Activated naive CD4-positive, alpha-beta T cell treated with anti-CD3 and anti-CD28 coated beads, Interleukin-2, amount 50 U/mL, for 16 hours (primary cell): ENCODE measurements around the gene PMM2.
"Not testable (repeated sequence)": the region's sequence is repeated elsewhere in the genome, so short reads cannot be mapped to it uniquely, and the experiment has no call there.

Experiments
- DNase-seq: peaks from one replicate; pipeline ENCODE4 v3.0.0-alpha.2; 2020

PMM2 gene

DNA sequence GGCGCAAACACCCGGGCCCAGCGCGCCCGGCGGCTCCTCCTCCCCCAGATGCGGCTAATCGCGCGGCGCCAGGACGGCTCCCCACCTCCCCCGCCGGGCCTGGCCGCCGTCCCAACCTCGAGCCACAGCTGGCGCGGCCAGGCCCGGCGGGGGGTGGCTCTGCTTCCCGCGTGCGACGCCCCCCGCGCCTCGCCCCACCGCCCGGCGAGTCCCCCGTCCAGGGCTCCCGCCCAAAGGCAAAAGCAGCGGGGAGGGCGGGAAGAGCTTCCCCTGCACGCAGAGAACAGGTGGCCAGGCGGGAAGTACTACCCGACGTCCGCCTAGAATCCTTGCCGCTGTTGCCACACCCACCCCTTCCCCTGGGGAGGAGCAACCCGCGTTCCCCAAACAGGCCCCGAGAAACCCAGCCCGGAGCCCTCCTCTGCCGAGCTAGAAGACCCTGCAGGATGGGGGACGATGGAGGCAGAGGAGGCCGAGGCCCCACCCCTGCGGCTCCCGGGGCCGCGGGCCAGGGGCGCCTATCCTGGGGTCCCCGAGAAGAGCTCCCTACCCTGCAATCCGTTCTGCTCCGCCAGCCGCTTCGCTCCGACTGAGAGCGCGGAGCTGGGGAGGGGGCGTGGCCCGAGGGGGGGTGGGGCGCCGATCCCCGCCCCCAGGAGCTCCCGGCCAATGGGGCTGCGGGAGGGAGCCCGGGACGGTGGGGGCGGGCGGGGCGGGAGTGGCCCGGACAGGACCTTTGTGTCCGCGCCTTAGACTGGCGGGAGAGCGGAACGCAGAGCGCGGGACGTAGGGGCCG is 71.0 kb downstream of the PMM2 start, which contains the start of gene CARHSP1:
Gene CARHSP1, minus strand, starts transcription at position 591 of the 796 bp plus-strand sequence. CDS start 9,678 bp downstream, outside the sequence.
- DNase-seq, result peak; percentile 84

DNA sequence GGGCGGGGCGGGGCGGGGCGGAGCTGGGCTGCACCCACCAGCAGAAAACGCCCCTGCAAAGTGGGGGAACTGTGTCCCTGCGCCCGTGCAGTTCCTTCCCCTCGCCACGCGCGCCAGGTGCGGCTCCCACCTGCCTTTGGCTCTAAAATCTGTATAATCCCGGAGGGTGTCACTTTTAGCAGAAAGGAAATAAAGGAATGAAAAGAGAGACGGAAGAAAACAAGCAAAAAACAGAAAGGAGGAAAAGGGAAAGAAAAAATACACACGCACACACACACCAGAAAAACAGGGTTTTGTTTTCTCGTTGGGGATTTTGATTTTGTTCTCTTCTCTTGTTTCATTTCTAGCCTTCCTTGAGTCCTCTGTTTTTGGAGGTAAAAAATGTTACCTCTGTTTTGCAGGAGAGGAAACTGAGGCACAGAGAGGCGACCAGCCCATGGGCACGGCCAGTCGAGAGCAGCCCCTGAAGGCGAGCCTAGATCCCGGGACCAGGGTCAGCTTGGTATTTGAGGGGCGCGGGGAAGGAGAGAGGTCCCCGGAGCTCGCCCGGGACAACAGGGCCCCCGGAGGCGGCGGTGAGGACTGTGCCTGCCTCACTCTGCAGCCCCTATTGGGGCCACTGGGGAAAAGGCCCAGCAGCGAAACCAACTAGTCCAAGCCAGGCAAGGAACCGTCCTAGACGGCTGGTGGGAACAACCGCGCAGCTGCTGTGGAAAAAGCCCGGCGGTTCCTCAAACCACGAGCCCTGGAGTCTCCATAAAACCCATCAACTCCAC is 71.8 kb downstream of the PMM2 start:
- no peak for DNase-seq

DNA sequence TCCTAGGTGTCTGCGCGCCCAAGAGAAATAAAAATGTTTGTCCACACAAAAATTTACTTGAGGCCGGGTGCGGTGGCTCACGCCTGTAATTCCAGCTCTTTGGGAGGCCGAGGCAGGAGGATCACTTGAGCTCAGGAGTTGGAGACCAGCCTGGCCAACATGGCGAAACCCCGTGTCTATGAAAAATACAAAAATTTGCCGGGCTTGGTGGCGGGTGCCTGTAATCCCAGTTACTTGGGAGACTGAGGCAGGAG is 72.3 kb downstream of the PMM2 start:
- not testable (repeated sequence) for DNase-seq

DNA sequence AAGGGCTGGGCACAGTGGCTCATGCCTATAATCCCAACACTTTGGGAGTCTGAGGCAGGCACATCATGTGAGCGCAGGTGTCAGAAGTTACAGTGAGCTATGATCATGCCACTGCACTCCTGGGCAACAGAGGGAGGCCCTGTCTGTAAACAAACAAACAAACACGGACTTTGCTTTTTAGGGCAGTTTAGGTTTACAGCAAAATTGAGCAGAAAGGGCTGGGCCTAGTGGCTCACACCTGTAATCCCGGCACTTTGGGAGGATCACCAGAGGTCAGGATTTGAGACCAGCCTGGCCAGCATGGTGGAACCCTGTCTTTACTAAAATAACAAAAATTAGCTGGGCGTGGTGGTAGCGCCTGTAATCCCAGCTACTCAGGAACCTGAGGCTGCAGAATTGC is 74.4 kb downstream of the PMM2 start:
- DNase-seq, result no peak

DNA sequence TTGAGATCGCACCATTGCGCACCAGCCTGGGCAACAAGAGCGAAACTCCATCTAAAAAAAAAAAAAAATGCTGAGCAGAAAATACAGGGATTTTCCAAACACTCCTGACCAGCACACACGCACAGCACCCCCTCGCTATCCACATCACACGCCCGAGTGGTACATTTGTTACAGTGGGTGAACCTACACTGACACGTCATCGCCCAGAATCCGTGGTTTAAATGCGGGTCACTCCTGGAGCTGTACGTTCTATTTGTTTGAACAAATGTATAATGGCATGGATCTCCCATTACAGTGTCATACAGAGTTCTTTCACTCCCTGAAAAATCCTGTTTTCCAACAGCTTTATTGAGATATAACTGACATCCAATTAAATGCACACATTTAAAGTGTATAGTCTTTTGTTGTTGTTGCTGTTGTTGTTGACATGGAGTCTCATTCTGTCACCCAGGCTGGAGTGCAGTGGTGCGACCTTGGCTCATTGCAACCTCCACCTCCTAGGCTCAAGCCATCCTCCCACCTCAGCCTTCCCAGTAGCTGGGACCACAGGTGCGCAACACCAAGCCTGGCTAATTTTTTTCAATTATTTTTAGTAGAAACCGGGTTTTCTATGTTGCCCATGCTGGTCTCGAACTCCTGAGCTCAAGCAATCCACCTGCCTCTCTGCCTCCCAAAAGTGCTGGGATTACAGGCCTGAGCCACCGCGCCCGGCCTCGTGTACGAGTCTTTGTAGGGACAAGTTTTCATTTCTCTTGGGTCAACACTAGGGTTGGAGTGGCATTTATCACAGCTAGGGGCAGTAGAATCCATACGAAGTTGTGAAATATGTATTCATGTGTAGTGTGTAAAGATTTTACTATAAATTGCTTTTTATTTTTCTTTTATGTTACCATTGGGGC is 75.6 kb downstream of the PMM2 start:
- no peak for DNase-seq

DNA sequence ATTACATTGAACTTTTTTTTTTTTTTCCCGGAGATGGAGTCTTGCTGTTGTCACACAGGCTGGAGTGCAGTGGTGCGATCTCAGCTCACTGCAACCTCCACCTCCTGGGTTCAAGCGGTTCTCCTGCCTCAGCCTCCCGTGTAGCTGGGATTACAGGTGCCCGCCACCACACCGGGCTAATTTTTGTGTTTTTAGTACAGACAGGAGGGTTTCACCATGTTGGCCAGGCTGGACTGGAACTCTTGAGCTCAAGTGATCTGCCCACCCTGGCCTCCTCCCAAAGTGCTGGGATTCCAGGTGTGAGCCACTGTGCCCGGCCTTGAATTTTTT is 76.2 kb downstream of the PMM2 start:
- DNase-seq, result not testable (repeated sequence)

DNA sequence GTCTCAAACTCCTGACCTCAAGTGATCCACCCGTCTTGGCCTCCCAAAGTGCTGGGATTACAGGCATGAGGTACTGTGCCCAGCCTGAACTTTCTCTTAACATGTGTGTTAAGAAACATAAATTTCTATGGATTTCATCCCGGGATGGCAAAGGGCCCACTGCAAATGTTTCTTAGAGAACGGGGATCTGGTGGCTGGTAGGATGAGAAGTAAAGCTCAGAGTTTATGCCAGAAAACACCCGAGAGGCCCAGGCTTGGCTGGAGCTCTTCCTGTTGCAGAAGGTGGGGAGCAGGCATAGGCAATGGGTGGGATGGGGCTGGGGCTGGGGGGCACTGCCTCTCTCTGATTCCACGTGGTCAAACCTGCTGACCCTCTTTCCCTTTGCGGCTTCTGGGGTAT is 76.7 kb downstream of the PMM2 start:
- no peak for DNase-seq

DNA sequence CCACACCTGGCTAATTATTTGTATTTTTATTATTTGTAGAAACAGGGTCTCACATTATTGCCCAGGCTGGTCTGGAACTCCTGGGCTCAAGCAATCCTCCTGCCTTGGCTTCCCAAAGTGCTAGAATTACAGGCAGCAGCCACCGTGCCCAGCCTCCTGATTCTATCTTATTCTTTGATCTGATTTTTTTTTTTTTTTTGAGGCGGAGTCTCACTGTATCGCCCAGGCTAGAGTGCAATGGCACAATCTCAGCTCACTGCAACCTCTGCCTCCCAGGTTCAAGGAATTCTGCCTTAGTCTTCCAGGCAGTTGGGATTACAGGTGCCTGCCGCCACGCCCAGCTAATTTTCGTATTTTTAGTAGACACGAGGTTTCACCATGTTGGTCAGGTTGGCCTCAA is 77.7 kb downstream of the PMM2 start:
- DNase-seq, result not testable (repeated sequence)

DNA sequence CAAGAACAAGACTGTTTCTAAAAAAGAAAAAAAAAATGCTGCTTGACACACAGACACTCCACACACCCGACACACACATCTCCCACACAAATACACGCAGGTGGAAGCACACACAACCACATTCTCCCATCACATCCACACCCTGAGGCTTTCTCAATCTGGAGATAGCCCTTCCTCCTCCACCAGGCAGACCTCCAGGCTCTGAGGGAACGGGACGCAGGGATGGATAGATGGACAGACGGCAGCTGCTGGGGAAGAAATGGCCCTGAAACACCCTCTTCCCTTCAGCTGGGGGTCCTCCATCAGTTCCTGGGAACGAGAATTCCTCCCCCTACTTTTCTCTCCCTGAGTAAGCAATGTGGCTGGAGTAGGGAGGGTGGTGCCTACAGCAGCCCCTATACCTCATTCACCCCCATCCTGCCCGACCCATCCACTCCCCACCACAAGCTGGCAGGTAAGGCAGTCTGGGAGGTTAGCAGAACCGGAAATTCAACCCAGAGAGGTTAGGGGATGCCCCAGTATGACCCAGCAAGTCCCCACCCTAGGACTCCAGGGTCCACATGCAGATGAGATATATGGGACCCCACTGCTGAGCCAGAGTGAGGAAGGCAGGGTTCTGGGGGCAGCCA is 80.4 kb downstream of the PMM2 start:
- no peak for DNase-seq

DNA sequence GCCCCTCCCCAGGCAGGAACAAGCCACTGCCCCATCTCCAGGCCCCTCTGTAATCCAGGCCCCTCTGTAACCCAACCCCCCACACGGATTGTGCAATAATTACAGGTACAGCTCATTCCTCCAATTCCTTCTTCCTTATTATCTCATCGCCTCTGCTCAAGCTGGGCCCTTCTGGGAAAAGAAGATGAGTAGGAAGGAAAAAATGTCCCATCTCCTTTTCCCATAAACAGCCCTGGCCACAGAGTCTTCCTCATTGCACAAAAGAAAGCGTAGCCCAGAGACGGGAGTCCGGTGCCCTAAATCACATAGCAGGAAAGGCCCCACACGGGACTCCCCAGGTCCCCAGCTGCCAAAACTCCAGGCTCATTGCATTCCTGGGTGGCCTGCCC is 80.9 kb downstream of the PMM2 start:
- no peak for DNase-seq

DNA sequence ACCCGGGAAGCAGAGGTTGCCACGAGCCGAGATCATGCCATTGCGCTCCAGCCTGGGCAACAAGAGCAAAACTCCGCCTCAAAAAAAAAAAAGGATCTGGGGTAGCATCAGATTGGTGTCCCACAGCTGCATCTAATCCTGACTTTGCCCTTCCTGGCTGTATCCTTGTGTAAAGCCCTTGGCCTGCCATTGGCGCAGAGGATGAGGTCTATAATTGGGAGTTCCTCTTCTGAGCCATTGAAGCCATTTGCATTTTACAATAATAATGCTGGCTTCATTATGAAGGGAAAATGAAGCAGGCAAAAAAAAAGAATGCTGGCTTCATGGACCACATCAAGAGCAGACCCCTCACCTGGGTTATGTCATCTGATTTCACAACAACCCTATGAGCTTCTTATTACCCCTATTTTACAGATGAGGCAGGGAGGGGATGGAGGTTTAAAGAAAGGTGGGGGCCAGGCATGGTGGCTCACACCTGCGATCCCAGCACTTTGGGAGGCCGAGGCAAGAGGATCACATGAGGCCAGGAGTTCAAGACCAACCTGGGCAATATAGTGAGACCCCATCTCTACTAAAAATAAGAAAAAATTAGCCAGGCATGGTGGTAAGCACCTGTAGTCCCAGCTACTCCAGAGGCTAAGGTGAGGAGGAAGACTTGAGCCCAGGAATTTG is 83.3 kb downstream of the PMM2 start:
- no peak for DNase-seq

DNA sequence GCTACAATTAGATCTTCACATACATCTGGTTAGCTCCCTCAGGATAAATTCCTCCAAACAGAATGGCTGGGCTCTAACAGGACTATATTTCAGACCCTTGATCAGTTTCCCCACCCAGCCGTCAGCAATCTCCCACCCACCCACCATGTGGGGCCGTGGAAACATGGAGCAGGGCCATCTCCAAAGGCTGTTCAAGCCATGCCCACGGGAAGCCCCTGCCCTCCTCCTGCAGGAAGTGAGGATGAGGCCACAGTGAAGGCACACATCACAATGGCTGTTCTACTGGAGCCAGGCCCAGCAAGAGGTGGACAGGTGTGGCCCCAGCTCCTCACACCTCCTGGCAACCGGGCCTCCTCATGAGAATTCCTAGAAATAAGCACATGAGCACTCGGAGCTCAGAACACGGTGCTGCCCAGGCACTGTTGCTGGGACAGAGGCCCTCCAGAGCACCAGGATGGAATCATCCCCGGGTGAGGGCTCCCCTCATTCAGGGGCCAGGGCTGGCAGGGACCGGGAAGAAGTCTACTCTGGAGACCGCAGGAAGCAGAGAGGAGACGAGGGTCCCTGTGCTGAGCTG is 84.5 kb downstream of the PMM2 start, which contains the start of gene LITAFD:
Gene LITAFD, plus strand, starts transcription at position 311 of the 577 bp plus-strand sequence. CDS start 2,005 bp downstream, outside the sequence.
- no peak for DNase-seq

DNA sequence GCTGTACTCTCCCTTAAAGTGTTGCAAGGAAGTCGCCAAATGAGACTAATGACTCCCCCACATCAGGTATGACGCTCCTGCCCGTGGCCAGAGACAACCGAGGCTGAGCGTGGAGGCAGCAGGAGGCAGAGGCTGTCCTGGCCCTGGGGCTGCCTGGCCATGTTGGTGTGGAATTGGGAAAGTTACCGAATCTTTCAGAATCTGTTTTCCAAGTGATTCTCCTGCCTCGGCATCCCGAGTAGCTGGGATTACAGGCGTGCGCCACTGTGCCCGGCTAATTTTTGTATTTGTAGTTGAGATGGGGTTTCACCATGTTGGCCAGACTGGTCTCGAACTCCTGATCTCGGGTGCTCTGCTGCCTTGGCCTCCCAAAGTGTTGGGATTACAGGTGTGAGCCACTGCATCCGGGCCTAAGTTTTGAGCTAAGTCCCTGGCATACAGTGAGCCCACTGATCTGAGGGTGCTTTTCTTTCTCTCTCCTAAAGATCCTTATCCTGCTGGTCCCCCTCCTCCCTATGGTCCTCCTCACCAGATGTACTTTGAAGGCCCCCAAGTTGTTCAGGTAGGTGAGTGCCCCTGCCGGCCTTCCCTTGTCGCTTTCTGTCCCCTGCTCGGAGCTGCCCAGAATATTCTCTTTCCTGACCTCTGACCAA is 85.2 kb downstream of the PMM2 start:
- no peak for DNase-seq

DNA sequence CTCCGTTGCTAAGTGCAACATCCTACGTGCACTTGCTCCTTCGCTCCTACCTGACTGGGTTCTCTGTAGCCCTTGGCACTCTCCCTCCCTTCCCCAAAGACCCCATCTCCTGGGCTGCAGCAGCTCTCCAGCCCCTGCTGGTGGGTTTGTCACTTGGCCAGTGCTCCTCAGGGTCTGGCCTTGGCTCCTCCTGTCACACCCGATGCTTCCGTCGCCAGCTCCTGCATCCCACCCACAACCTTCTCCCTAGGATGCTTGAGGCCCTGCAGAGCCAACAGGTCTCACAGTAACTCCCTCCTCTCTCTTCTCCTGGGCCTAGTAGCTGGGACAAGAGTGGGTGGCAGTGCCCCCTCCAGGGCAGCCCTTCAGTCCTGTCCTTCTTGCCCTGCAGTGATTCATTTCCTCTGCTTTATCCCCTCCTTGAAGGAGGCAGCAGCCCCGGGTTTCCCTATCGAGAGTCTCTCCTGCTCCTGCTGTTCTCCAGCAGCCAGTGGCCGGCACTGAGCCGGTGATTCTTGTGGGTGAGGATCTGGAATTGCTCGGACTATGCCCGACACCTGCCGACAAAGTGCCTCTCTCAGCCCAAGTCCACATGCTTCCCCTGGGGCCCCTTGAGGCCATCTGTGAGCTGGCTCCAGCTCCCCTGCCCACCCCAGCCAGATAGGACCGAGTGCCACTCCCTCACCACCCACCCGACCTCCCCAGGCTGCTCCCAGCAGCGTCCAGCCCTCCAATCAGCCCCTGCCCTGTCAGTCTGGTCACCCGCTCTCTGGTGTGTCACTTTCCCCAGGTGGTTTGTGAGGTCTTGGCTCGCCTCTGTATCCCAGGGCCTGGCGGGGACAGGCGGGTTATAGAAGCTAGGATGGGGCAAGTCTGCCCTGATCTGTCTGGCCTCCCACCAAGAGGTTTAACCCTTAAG is 88.3 kb downstream of the PMM2 start:
- no peak for DNase-seq

DNA sequence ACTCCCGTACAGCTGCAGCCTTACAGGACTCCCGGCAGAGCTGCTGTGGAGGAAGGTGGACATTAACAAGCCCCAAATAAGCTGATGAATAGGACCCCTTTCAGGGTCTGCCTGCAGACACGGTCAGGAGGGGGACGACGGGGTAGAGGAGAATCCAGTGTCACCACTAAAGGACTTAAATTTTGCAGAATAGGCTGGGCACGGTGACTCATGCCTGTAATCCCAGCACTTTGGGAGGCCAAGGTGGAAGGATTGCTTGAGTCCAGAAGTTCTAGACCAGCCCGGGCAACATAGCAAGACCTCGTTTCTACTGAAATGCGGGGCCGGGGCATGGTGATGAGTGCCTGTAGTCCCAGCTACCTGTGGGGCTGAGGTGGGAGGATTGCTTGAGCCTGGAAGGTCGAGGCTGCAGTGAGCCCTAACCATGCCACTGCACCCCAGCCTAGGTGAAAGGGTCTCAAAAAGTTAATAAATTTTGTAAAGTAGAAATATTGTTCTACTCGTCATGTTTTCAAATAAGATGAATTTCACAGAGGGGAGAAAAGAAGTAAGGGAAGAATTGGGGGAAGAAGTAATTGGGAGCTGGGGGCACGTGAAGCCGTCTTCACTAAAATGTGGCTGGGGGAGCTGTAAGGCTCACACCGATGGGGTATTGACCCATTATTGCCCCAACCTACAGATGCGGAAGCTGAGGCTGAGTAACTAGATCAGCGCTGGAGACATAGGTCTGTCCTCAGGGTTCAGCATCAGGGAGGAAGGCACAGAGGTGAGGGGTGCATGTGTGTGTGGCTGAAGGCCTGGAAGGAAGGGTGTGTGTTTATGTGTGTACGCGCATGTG is 89.2 kb downstream of the PMM2 start:
- no peak for DNase-seq

DNA sequence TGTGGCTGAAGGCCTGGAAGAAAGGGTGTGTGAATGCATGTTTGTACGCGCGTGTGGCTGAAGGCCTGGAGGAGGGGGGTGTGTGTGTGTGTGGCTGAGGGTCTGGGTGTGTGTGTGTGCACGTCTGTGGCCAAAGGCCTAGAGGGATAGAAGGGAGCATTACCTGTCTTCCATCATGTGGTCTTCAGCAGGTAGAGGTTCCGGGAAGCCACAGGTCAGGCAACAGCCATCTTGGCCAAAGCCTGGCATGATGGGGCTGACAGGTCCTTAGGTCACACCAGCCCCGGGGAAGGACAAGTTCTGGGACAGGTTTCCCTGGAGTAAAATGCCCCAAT is 89.8 kb downstream of the PMM2 start:
- no peak for DNase-seq

DNA sequence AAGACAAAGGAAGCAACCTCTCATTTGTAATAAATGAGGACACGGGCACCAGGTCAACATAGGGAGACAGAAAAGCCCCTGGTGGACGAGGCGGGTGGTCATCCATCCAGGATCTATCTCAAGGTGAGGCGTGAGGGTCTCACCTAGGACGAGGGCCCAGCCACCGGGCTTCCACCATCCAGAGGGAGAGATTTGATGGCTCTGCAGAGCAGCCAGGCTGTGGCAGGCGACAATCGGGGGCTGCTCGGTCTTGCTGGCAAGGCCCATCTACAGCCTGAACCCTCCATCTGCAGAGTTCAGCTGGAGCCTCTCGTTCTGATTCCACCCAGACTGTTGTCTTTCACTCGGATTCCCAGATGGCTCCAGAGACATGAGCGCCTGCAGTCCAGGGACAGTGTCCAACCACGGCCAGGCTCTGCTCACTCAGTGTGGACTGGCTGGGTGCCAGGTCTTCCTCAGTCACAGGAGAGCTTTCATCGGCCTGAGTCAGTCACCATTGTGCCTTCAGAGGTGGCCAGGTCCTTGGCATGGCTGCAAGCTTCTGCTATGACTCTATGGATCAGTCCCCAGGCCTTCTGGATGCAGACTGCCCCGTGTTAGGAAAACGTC is 90.4 kb downstream of the PMM2 start:
- DNase-seq, result no peak

DNA sequence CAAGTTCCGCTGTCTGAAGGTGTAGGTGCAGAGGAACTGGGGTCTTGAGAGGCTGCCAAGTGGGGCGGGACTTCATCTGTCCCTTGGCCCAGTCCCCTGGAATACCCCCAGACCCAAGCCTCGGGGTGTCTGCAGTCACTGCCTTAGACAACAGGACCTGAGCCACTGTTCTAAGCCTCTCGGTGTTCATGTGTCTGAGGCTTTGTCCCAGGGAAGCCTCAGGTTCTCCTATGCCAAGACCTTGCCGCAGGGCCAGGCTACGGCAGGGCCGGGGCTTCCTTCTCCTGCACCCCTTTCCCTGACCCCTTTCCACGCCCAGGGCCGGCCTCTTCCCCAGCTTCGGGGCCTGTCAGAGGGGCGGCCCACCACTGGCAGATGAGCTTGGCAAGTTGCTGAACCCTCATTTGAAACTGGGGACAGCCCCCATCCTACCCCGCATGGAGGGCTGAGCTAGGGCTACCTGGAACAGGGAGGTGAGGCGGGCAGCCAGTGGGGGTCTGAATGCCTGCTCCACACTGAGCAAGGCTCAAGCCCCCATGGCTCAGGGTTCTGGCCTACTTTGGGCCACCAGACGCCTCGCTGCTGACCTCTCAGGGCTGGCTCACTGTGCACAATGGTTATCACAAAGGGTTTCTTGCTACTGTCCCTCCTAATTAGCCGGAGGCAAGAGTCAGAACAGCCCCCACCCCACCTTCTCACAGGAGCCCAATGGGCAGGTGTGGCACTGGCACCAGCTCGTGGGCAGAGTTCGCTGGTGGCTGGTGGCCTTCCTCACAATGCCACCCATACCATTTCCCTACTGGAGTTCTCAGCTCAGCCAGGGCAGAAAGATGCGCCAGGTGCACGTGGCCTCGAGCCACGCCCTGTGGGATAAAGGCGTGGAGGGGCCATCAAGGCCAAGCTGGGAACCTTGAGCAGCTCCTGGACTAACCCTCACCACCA is 91.6 kb downstream of the PMM2 start:
- no peak for DNase-seq
